GM12865 (cell line): ENCODE data around the gene THRB.
"Not testable (repeated sequence)": the region's sequence is repeated elsewhere in the genome, so short reads cannot be mapped to it uniquely, and the experiment has no call there.

Source experiments
- DNase-seq: peaks from one replicate; pipeline ENCODE4 v3.0.0; 2010; ENCODE audit warnings: low read depth
- H3K4me3 ChIP-seq: 2 replicates; pipeline ENCODE4 v1.5.1; 2011; ENCODE audit warnings: mild to moderate bottlenecking, low read depth, low read length, control low read depth
- CTCF ChIP-seq: IDR thresholded peaks from 2 replicates; pipeline ENCODE4 v1.5.1; 2011; ENCODE audit warnings: low read length, control low read depth, low read depth, inconsistent platforms; ENCODE audit not compliant: insufficient read depth; ENCODE audit errors: missing control alignments

THRB gene

GRCh38 chr3:24406900-24407299, 87.8 kb downstream of the THRB start:
- DNase-seq: no peak
- no peak for TF ChIP-seq CTCF
- no peak overlapping the region for H3K4me3 ChIP-seq

- TF ChIP-seq CTCF: no peak
- no peak for DNase-seq
These were observed 89.6 kb downstream of the THRB start for GRCh38 chr3:24405057-24405456.

GRCh38 chr3:24401811-24402185, 92.9 kb downstream of the THRB start:
- TF ChIP-seq CTCF: no peak
- no peak overlapping the region for H3K4me3 ChIP-seq
- DNase-seq: no peak

More at GRCh38 chr3:24405057-24405456, 89.6 kb downstream of the THRB start:
- H3K4me3 ChIP-seq: no peak overlapping the region

GRCh38 chr3:24401090-24401810, 93.4 kb downstream of the THRB start:
- TF ChIP-seq CTCF: no peak
- DNase-seq: no peak
- H3K4me3 ChIP-seq: no peak overlapping the region

- DNase-seq: no peak
- no peak for TF ChIP-seq CTCF
- H3K4me3 ChIP-seq: no peak overlapping the region
These were observed 94.2 kb downstream of the THRB start for GRCh38 chr3:24400450-24400849.

GRCh38 chr3:24400015-24400414, 94.6 kb downstream of the THRB start:
- H3K4me3 ChIP-seq: no peak overlapping the region
- no peak for TF ChIP-seq CTCF
- DNase-seq: no peak

GRCh38 chr3:24399614-24400013, 95.0 kb downstream of the THRB start:
- TF ChIP-seq CTCF: no peak
- no peak overlapping the region for H3K4me3 ChIP-seq

GRCh38 chr3:24398712-24399111, 95.9 kb downstream of the THRB start:
- H3K4me3 ChIP-seq, DNase-seq: not testable (repeated sequence)

More at GRCh38 chr3:24399614-24400013, 95.0 kb downstream of the THRB start:
- DNase-seq: no peak
